Measurements from ENCODE around the gene MATN1.

The MATN1 gene

DNA sequence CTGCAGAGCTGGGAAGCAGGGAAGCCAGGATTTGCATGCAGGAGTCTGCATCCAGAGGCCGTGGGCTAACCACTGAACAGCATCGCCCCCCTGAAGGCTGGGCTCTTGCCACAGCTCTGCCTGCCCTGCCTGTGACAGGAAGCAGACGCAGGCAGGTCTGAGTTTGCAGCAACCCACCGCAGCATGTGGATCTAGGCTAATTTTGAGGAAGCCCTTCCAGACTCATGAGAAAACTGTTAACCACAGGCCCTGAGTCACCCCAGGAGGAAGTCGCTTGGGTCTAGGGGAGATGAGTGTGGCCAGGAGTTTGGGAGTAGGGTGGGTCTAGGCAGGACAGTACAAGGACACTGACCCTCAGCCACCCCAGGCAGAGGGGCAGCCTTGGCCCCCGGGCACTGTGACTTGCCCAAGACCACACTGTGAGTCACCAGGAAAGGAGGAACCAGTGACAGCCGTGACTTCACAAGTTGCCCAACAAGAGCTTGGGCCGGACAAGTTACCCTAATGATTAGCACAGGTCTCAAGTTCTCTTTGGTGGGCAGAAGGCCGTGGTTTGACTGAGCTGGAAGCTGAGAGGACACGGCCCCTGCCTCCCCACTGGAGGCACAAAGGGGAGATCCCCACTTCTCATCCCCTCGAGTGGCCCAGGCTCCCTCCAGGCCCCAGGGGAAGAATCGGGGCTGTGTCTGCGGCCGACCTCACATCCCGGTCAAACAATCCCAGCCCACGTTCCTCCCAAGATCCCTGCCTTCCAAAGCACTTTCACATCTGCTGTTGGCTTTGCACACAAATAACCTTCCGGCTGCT is 33.4 kb upstream of the MATN1 start:
- Histone ChIP-seq H3K4me3 (ENCODE audit: low read depth, low read length) (no peak overlapping the region), H3K27me3 (ENCODE audit: control insufficient read depth, insufficient read depth, low read length) (no peaks in the 10 kb centered on the region), H3K4me1 (ENCODE audit: control insufficient read depth, insufficient read depth, low read length) (peaks cover 26% of the 10 kb centered on the region), H3K9ac (ENCODE audit: low read length) (no peak overlapping the region), H3K36me3 (ENCODE audit: control insufficient read depth, insufficient read depth, low read length) (no peaks in the 10 kb centered on the region), H3K9me3 (ENCODE audit: control insufficient read depth, insufficient read depth, low read depth, low read length) (peaks cover 6% of the 10 kb centered on the region), H3K27ac (ENCODE audit: low read depth, low read length) (no peak overlapping the region)

DNA sequence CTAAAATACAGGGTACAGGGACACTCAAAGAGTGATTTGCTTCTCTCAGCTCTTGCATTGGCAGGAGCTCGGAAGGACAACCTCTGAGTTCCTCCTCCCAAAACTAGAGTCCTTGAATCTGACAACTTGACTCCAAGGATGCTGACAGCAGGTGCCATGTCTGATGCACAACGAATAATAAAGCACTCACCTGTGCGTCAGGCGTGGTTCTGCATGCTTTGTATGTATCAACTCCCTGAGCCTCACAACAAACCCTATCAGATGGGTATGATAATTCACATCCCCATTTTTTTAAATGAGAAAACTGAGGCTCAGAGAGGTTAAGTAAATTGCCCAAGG is 32.8 kb upstream of the MATN1 start:
- Histone ChIP-seq H3K9ac (ENCODE audit: low read length) (no peak overlapping the region), H3K4me3 (ENCODE audit: low read depth, low read length) (no peak overlapping the region), H3K27ac (ENCODE audit: low read depth, low read length) (no peak overlapping the region), H3K9me3 (ENCODE audit: control insufficient read depth, insufficient read depth, low read depth, low read length) (peaks cover 6% of the 10 kb centered on the region), H3K4me1 (ENCODE audit: control insufficient read depth, insufficient read depth, low read length) (peaks cover 20% of the 10 kb centered on the region), H3K36me3 (ENCODE audit: control insufficient read depth, insufficient read depth, low read length) (no peaks in the 10 kb centered on the region), H3K27me3 (ENCODE audit: control insufficient read depth, insufficient read depth, low read length) (no peaks in the 10 kb centered on the region)

- Histone ChIP-seq H3K4me1 (ENCODE audit: control insufficient read depth, insufficient read depth, low read length) (peaks cover 16% of the 10 kb centered on the region), H3K27ac (ENCODE audit: low read depth, low read length) (no peak overlapping the region), H3K9me3 (ENCODE audit: control insufficient read depth, insufficient read depth, low read depth, low read length) (peaks cover 5% of the 10 kb centered on the region), H3K9ac (ENCODE audit: low read length) (no peak overlapping the region), H3K27me3 (ENCODE audit: control insufficient read depth, insufficient read depth, low read length) (no peaks in the 10 kb centered on the region), H3K4me3 (ENCODE audit: low read depth, low read length) (no peak overlapping the region), H3K36me3 (ENCODE audit: control insufficient read depth, insufficient read depth, low read length) (no peaks in the 10 kb centered on the region)
Observed at GRCh38 chr1:30755746-30756145, 32.4 kb upstream of the MATN1 start.

- Histone ChIP-seq H3K36me3 (ENCODE audit: control insufficient read depth, insufficient read depth, low read length) (no peaks in the 10 kb centered on the region), H3K27ac (ENCODE audit: low read depth, low read length) (no peak overlapping the region), H3K4me1 (ENCODE audit: control insufficient read depth, insufficient read depth, low read length) (peaks cover 15% of the 10 kb centered on the region), H3K9me3 (ENCODE audit: control insufficient read depth, insufficient read depth, low read depth, low read length) (peaks cover 1% of the 10 kb centered on the region), H3K4me3 (ENCODE audit: low read depth, low read length) (no peak overlapping the region), H3K9ac (ENCODE audit: low read length) (no peak overlapping the region), H3K27me3 (ENCODE audit: control insufficient read depth, insufficient read depth, low read length) (no peaks in the 10 kb centered on the region)
Observed at GRCh38 chr1:30755334-30755733, 31.9 kb upstream of the MATN1 start.

DNA sequence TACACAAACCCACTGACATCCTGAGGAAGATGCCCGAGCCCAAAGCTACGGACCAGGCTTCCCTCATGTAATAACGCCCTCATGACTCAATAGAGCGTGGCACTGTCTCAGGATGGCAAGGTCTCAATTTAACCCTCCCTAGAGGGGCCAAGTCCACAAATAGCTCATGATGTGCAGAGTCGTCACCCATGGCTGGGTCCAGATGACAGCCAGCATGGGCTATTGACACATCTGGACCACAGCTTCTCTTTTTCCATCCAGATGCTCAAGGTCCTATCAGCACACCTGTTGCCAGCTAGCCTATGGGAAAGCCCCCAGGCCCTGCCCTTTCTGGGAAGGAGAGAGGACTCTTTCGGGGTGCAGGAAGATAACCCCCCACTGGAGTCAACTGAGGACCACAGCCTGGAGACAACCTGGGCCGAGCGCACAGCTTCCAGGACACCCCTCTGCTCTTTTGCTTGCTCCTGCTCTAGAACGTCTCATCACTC is 31.3 kb upstream of the MATN1 start:
- Histone ChIP-seq H3K4me3 (ENCODE audit: low read depth, low read length) (no peak overlapping the region), H3K9ac (ENCODE audit: low read length) (no peak overlapping the region), H3K9me3 (ENCODE audit: control insufficient read depth, insufficient read depth, low read depth, low read length) (no peaks in the 10 kb centered on the region), H3K4me1 (ENCODE audit: control insufficient read depth, insufficient read depth, low read length) (peaks cover 15% of the 10 kb centered on the region), H3K27ac (ENCODE audit: low read depth, low read length) (no peak overlapping the region), H3K27me3 (ENCODE audit: control insufficient read depth, insufficient read depth, low read length) (no peaks in the 10 kb centered on the region), H3K36me3 (ENCODE audit: control insufficient read depth, insufficient read depth, low read length) (no peaks in the 10 kb centered on the region)

DNA sequence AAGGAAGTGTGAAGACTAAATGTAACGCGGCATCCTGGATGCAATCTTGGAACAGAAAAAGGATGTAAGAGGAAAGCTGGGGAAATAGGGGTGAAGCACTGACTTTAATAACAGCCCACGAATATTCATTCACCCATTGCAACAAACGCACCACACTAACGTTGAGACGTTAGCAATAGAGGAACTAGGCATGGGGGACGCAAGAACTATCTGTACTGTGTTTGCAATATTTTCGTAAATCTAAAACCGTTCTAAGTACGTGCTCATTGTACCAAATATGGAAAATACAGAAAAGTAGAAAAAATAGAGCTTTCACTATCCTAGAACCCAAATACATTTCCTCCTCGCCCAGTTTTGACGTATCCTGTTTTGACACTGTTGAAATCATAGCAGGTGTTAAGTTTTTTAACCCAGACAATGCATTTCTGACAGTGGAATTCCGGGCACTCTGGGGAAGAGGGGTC is 30.3 kb upstream of the MATN1 start:
- no peaks in the 10 kb centered on the region for H3K27me3 ChIP-seq (ENCODE audit: control insufficient read depth, insufficient read depth, low read length)
- no peaks in the 10 kb centered on the region for H3K36me3 ChIP-seq (ENCODE audit: control insufficient read depth, insufficient read depth, low read length)
- H3K9ac ChIP-seq (ENCODE audit: low read length), result no peak overlapping the region
- no peak overlapping the region for H3K27ac ChIP-seq (ENCODE audit: low read depth, low read length)
- H3K4me1 ChIP-seq (ENCODE audit: control insufficient read depth, insufficient read depth, low read length), result peaks cover 19% of the 10 kb centered on the region; the same call in 1 of the 2 replicates
- no peaks in the 10 kb centered on the region for H3K9me3 ChIP-seq (ENCODE audit: control insufficient read depth, insufficient read depth, low read depth, low read length)
- H3K4me3 ChIP-seq (ENCODE audit: low read depth, low read length), result no peak overlapping the region

DNA sequence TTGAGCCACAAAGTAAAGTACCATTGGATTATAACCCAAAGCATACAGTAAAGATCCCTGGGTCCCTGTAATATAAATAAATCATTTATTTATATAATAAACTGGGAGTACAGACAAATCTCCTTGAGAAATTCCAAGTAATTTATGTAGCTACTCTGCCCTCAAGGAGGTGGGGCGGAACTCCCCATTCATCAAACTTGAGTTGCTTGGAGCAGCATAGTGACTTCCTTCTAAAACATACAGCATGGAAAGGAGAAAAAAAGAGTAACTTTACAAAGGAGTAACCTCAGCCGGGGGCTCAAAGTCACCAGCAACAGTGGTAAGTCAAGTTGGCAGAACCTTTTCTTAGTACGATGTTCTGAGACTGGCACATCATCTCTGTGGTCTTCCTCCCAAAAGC is 29.7 kb upstream of the MATN1 start:
- no peak overlapping the region for H3K9ac ChIP-seq (ENCODE audit: low read length)

DNA sequence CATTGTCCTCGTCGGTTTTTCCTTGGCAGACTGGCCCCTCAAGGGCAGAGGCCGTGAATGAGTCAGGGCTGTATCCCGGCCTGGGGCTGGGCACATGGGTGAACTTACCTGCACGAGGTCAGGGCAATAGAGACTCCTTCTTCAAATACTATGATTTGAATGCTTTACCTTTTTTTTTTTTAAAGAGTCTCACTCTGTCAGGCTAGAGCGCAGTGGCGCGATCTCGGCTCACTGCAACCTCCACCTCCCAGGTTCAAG is 29.2 kb upstream of the MATN1 start:
- H3K27ac ChIP-seq (ENCODE audit: low read depth, low read length), result no peak overlapping the region
- H3K36me3 ChIP-seq (ENCODE audit: control insufficient read depth, insufficient read depth, low read length), result no peaks in the 10 kb centered on the region
- no peak overlapping the region for H3K4me3 ChIP-seq (ENCODE audit: low read depth, low read length)
- H3K4me1 ChIP-seq (ENCODE audit: control insufficient read depth, insufficient read depth, low read length), result peaks cover 29% of the 10 kb centered on the region; the same call in 1 of the 2 replicates
- no peaks in the 10 kb centered on the region for H3K9me3 ChIP-seq (ENCODE audit: control insufficient read depth, insufficient read depth, low read depth, low read length)
- H3K9ac ChIP-seq (ENCODE audit: low read length), result no peak overlapping the region
- no peaks in the 10 kb centered on the region for H3K27me3 ChIP-seq (ENCODE audit: control insufficient read depth, insufficient read depth, low read length)

More for the DNA sequence above, 29.7 kb upstream of the MATN1 start:
- H3K27ac ChIP-seq (ENCODE audit: low read depth, low read length), result no peak overlapping the region
- H3K36me3 ChIP-seq (ENCODE audit: control insufficient read depth, insufficient read depth, low read length), result no peaks in the 10 kb centered on the region
- peaks cover 25% of the 10 kb centered on the region; the same call in 1 of the 2 replicates for H3K4me1 ChIP-seq (ENCODE audit: control insufficient read depth, insufficient read depth, low read length)
- no peaks in the 10 kb centered on the region for H3K9me3 ChIP-seq (ENCODE audit: control insufficient read depth, insufficient read depth, low read depth, low read length)
- no peaks in the 10 kb centered on the region for H3K27me3 ChIP-seq (ENCODE audit: control insufficient read depth, insufficient read depth, low read length)
- no peak overlapping the region for H3K4me3 ChIP-seq (ENCODE audit: low read depth, low read length)

GRCh38 chr1:30751830-30752650 is 28.7 kb upstream of the MATN1 start:
- H3K9me3 ChIP-seq (ENCODE audit: control insufficient read depth, insufficient read depth, low read depth, low read length), result no peaks in the 10 kb centered on the region
- no peaks in the 10 kb centered on the region for H3K27me3 ChIP-seq (ENCODE audit: control insufficient read depth, insufficient read depth, low read length)
- H3K4me1 ChIP-seq (ENCODE audit: control insufficient read depth, insufficient read depth, low read length), result peaks cover 27% of the 10 kb centered on the region; the same call in 1 of the 2 replicates
- no peak overlapping the region for H3K27ac ChIP-seq (ENCODE audit: low read depth, low read length)
- no peak overlapping the region for H3K9ac ChIP-seq (ENCODE audit: low read length)
- H3K4me3 ChIP-seq (ENCODE audit: low read depth, low read length), result no peak overlapping the region
- no peaks in the 10 kb centered on the region for H3K36me3 ChIP-seq (ENCODE audit: control insufficient read depth, insufficient read depth, low read length)

- Histone ChIP-seq H3K9ac (ENCODE audit: low read length) (no peak overlapping the region), H3K4me1 (ENCODE audit: control insufficient read depth, insufficient read depth, low read length) (peaks cover 22% of the 10 kb centered on the region; the same call in 1 of the 2 replicates), H3K36me3 (ENCODE audit: control insufficient read depth, insufficient read depth, low read length) (no peaks in the 10 kb centered on the region), H3K4me3 (ENCODE audit: low read depth, low read length) (no peak overlapping the region), H3K27ac (ENCODE audit: low read depth, low read length) (no peak overlapping the region), H3K9me3 (ENCODE audit: control insufficient read depth, insufficient read depth, low read depth, low read length) (no peaks in the 10 kb centered on the region), H3K27me3 (ENCODE audit: control insufficient read depth, insufficient read depth, low read length) (no peaks in the 10 kb centered on the region)
Observed at GRCh38 chr1:30750731-30751291, 27.4 kb upstream of the MATN1 start.

Measured in HUES6 (cell line).